Breast epithelium (tissue), 4 donors: ENCODE measurements around the gene FIBCD1. TPM values are rescaled to one million over a fixed set of nuclear protein-coding genes. Genes with fewer than 3 reads are reported as not detected.

ENCODE experiments used
- DNase-seq, 2 donors: peaks; one replicate each; pipeline ENCODE4 v3.0.0-alpha.2; 2019; ENCODE audit warnings: low spot score in 2 of 2
- H3K27ac ChIP-seq, 2 donors: fragments of 200-600 bp; sonication (generic) in 1 of 2; one replicate each; pipeline ENCODE4 v1.5.1; 2016 to 2019; ENCODE audit warnings: mild to moderate bottlenecking in 1 of 2
- H3K27me3 ChIP-seq, 2 donors: fragments of 200-600 bp; sonication (generic) in 1 of 2; one replicate each; pipeline versions ENCODE4 v1.5.1 to v1.6.0; 2017 to 2019; ENCODE audit warnings: control low read depth in 1 of 2, mild to moderate bottlenecking in 1 of 2
- H3K36me3 ChIP-seq: fragments of 200-600 bp; one replicate; pipeline ENCODE4 v1.5.1; 2019
- H3K4me1 ChIP-seq, 2 donors: fragments of 200-600 bp; sonication (generic); one replicate each; pipeline ENCODE4 v1.5.1; 2016 to 2019; ENCODE audit warnings: control low read depth in 1 of 2
- H3K4me3 ChIP-seq, 3 donors: fragments of 200-600 bp; sonication (generic); 1 replicate in 2 of 3; 2 replicates in 1 of 3; pipeline ENCODE4 v1.5.1; 2016 to 2019; ENCODE audit warnings: mild to moderate bottlenecking in 3 of 3, moderate library complexity in 2 of 3
- H3K9me3 ChIP-seq, 2 donors: fragments of 200-600 bp; sonication (generic) in 1 of 2; one replicate each; pipeline ENCODE4 v1.5.1; 2016 to 2019; ENCODE audit warnings: control low read depth in 1 of 2
- POLR2A ChIP-seq: fragments of 450-650 bp; IDR thresholded peaks from one replicate; pipeline ENCODE4 v1.6.1; 2016; ENCODE audit warnings: antibody characterized with exemption, mild to moderate bottlenecking, moderate library complexity
- POLR2AphosphoS5 ChIP-seq, 3 donors: sonication (generic); formaldehyde crosslinking; IDR thresholded peaks; one replicate each; pipeline ENCODE4 v1.6.1; 2017; ENCODE audit warnings: antibody characterized with exemption in 3 of 3
- intact Hi-C: fragments of 100-400 bp; cut with DNase I; formaldehyde crosslinking; loops from one replicate; pipeline ENCODE4 v1.15.1; 2023; ENCODE audit warnings: low total_unique reads
- total RNA-seq, 3 donors: library from RNA; depleted of rRNA; stranded (reverse); fragments of >200 nt; gene quantifications; one replicate each; pipeline ENCODE4 v1.1.0, GENCODE V29; 2016
- TF ChIP-seq, protein P1 (sequence below), 3 donors: fragments of 450-650 bp; IDR thresholded peaks; one replicate each; pipeline ENCODE4 v1.5.1; 2016 to 2017; ENCODE audit warnings: antibody characterized with exemption in 3 of 3, mild to moderate bottlenecking in 3 of 3, moderate library complexity in 3 of 3

Gene FIBCD1
- total RNA-seq, 3 donors from 2014 or later, result 0.16 to 0.44 TPM; not detected in 1

DNA sequence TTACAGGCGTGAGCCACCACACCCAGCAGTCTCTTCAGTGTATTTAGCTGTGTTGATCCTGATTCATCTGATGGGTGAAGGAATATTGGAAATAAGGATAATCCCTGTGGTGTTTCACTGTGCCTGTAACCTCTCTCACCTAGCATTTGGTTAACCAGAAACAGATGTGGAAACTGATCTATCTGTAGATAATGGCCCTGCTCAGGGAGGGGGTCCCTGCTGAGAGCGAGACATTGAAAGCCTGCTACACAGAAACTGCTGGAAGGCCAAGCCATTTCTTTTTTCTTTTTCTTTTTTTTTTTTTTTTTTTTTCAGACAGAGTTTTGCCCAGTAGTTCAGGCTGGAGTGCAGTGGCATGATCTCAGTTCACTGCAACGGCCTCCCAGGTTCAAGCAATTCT lies 70.8 kb downstream of the FIBCD1 start:
- TF ChIP-seq POLR2A (no peak), POLR2AphosphoS5 (IDR thresholded peaks at IDR 0.05) (no peak)
- TF ChIP-seq, protein P1, sequence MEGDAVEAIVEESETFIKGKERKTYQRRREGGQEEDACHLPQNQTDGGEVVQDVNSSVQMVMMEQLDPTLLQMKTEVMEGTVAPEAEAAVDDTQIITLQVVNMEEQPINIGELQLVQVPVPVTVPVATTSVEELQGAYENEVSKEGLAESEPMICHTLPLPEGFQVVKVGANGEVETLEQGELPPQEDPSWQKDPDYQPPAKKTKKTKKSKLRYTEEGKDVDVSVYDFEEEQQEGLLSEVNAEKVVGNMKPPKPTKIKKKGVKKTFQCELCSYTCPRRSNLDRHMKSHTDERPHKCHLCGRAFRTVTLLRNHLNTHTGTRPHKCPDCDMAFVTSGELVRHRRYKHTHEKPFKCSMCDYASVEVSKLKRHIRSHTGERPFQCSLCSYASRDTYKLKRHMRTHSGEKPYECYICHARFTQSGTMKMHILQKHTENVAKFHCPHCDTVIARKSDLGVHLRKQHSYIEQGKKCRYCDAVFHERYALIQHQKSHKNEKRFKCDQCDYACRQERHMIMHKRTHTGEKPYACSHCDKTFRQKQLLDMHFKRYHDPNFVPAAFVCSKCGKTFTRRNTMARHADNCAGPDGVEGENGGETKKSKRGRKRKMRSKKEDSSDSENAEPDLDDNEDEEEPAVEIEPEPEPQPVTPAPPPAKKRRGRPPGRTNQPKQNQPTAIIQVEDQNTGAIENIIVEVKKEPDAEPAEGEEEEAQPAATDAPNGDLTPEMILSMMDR (IDR thresholded peaks at IDR 0.05), result no peak
- DNase-seq, result no peak
- intact Hi-C loops, result loop anchor here (10.0 kb wide), 1 partner anchor 163 kb away; no protein-coding TSS in a partner anchor
- no peaks in the 10 kb centered on the region for H3K27me3 ChIP-seq
- H3K4me1 ChIP-seq, result peaks cover 0 to 3% of the 10 kb centered on the region in 2 donors
- no peaks in the 10 kb centered on the region for H3K9me3 ChIP-seq
- H3K36me3 ChIP-seq, result no peaks in the 10 kb centered on the region
- no peak overlapping the region for H3K4me3 ChIP-seq
- H3K27ac ChIP-seq, result no peak overlapping the region

DNA sequence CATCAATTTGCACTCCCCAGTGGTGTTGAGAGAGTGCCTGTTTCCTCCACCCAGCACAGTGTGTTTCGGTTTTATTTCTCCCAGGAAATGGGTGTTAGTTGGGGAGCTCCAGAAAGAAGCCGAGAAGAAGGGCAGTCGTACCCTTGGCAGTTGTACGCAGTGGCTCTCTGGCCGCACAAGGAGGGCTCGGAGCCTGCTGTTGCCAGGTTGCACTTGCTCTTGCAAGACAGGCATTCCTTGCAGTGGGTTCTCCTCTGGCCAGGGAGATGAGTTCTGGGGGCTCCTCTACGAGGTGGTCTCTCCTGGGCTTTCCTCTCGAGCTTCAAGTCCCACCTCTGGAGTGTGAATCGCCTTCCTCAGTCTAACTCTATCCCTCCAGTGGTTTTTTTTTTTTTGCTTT lies 71.5 kb downstream of the FIBCD1 start:
- no peak for DNase-seq
- TF ChIP-seq POLR2A (no peak), POLR2AphosphoS5 (IDR thresholded peaks at IDR 0.05) (no peak)
- TF ChIP-seq, protein P1 (IDR thresholded peaks at IDR 0.05), result no peak
- no peaks in the 10 kb centered on the region for H3K27me3 ChIP-seq
- H3K9me3 ChIP-seq, result no peaks in the 10 kb centered on the region
- H3K36me3 ChIP-seq, result no peaks in the 10 kb centered on the region
- peaks cover 0 to 5% of the 10 kb centered on the region in 2 donors for H3K4me1 ChIP-seq
- intact Hi-C loops, result loop anchor here (10.0 kb wide), 1 partner anchor 163 kb away; no protein-coding TSS in a partner anchor
- H3K4me3 ChIP-seq, result no peak overlapping the region
- H3K27ac ChIP-seq, result no peak overlapping the region

DNA sequence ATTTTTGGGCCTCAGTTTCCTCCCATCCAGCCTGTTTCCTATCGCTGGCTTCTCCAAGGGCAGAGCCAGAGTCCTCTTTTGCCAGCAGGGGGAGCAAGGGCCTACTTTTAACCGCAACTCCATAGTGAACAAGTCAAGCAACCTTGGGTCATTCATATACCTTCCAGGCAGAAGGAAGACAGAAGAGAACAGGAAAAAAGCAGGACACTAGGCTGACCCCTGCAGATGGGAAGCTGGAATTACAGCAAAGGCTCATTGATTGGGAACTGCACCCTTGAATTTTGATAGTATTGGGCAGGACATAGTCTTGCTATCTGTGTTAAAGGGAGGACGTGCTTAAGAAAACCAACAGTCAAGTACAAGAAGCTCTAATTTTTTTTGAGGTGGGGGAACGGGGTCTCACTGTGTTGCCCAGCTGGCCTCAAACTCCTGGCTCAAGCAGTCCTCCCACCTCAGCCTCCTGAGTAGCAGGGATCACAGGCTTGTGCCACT lies 72.5 kb downstream of the FIBCD1 start:
- peak; percentile 72 to 74 for DNase-seq
- TF ChIP-seq POLR2AphosphoS5 (IDR thresholded peaks at IDR 0.05) (peak in 1 of 3 donors; percentile 44), POLR2A (no peak)
- TF ChIP-seq, protein P1 (IDR thresholded peaks at IDR 0.05), result peak; percentile 73 to 96 (median 87)
- intact Hi-C loops, result loop anchor here (10.0 kb wide), 1 partner anchor 162 kb away; no protein-coding TSS in a partner anchor
- Histone ChIP-seq H3K9me3 (no peaks in the 10 kb centered on the region), H3K4me3 (no peak overlapping the region), H3K4me1 (peaks cover 0 to 5% of the 10 kb centered on the region in 2 donors), H3K27me3 (no peaks in the 10 kb centered on the region), H3K27ac (no peak overlapping the region), H3K36me3 (no peaks in the 10 kb centered on the region)

DNA sequence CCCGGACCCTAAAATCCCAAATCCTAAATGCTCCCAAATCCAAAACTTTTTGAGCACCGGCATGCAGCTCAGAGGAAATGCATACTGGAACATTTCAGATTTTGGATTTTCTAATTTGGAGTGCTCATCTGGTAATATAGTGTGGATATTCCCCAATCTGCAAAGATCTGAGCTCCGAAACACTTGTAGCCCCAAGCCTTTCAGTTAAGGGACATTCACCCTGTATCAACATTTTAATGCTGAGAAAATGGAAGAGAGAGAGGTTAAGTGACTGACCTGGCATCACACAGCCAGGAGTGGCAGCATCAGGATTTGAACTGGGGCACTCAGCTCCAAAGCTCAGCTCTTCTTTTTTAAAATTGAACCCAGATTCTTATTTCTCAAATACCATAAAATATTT lies 73.1 kb downstream of the FIBCD1 start:
- intact Hi-C loops, result loop anchor here (10.0 kb wide), 1 partner anchor 161 kb away; no protein-coding TSS in a partner anchor
- TF ChIP-seq POLR2AphosphoS5 (IDR thresholded peaks at IDR 0.05) (no peak), POLR2A (no peak)
- TF ChIP-seq, protein P1 (IDR thresholded peaks at IDR 0.05), result no peak

DNA sequence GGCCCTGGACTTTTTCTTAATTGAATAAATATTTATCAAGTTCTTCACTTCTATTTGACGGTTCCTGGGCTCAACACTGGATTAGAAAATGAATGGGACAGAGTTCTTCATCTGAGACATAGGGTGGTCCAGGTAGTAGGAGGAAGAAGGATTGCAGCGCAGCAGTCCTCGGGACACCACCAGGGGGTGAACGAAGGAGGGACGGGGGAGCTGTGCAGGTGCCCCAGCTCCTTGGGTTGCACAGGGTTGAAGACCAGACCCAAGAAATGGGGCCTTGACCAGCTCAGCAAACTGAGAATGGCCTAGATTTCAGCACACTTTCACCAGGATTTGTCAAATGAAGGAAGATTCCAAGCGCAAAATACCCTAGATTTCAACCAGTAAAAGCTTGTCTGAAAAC lies 74.5 kb downstream of the FIBCD1 start:
- Histone ChIP-seq H3K27me3 (no peaks in the 10 kb centered on the region), H3K27ac (no peak overlapping the region), H3K4me3 (no peak overlapping the region), H3K36me3 (no peaks in the 10 kb centered on the region), H3K4me1 (peaks cover 0 to 5% of the 10 kb centered on the region in 2 donors), H3K9me3 (no peaks in the 10 kb centered on the region)
- no peak for TF ChIP-seq POLR2A
- TF ChIP-seq POLR2AphosphoS5 (IDR thresholded peaks at IDR 0.05), result no peak
- TF ChIP-seq, protein P1 (IDR thresholded peaks at IDR 0.05), result no peak
- intact Hi-C loops, result loop anchor here (10.0 kb wide), 1 partner anchor 160 kb away; no protein-coding TSS in a partner anchor
- no peak for DNase-seq

More for the DNA sequence above, 73.1 kb downstream of the FIBCD1 start:
- peaks cover 0 to 5% of the 10 kb centered on the region in 2 donors for H3K4me1 ChIP-seq
- no peak for DNase-seq
- H3K4me3 ChIP-seq, result no peak overlapping the region
- H3K27ac ChIP-seq, result no peak overlapping the region
- no peaks in the 10 kb centered on the region for H3K9me3 ChIP-seq
- H3K36me3 ChIP-seq, result no peaks in the 10 kb centered on the region
- H3K27me3 ChIP-seq, result no peaks in the 10 kb centered on the region
